ENCODE measurements around the gene RNPS1.
"Not testable (repeated sequence)": the region's sequence is repeated elsewhere in the genome, so short reads cannot be mapped to it uniquely, and the experiment has no call there.

The RNPS1 gene

GRCh38 chr16:2242598-2242997 is 25.3 kb downstream of the RNPS1 start:
- Histone ChIP-seq H3K9me3 (ENCODE audit: control insufficient read depth, low read length) (no peaks in the 10 kb centered on the region), H3K9ac (no peak overlapping the region), H3K27ac (no peak overlapping the region), H3K79me2 (no peaks in the 10 kb centered on the region), H2AFZ (no peak overlapping the region), H3K36me3 (ENCODE audit: control insufficient read depth, insufficient read depth, low read length) (no peaks in the 10 kb centered on the region), H3K4me2 (ENCODE audit: low read length) (no peak overlapping the region), H3K4me3 (ENCODE audit: low read depth, low read length) (no peak overlapping the region), H3K27me3 (ENCODE audit: control insufficient read depth, insufficient read depth, low read length) (no peaks in the 10 kb centered on the region), H3K4me1 (no peaks in the 10 kb centered on the region)
- TF ChIP-seq CTCF (IDR thresholded peaks at IDR 0.05) = no peak

- H3K4me1 ChIP-seq; H3K36me3 ChIP-seq (ENCODE audit: control insufficient read depth, insufficient read depth, low read length); H3K27ac ChIP-seq; H3K79me2 ChIP-seq; H3K4me2 ChIP-seq (ENCODE audit: low read length); H2AFZ ChIP-seq; H3K4me3 ChIP-seq (ENCODE audit: low read depth, low read length); H3K9me3 ChIP-seq (ENCODE audit: control insufficient read depth, low read length); H3K27me3 ChIP-seq (ENCODE audit: control insufficient read depth, insufficient read depth, low read length); H3K9ac ChIP-seq: not testable (repeated sequence)
These were observed 27.6 kb downstream of the RNPS1 start for GRCh38 chr16:2240331-2240730.

- H2AFZ ChIP-seq = no peak overlapping the region
These were observed 28.9 kb downstream of the RNPS1 start for GRCh38 chr16:2238838-2239675.

GRCh38 chr16:2238150-2238837 is 29.6 kb downstream of the RNPS1 start:
- H3K27ac ChIP-seq = no peak overlapping the region
- H3K27me3 ChIP-seq (ENCODE audit: control insufficient read depth, insufficient read depth, low read length) = no peaks in the 10 kb centered on the region
- H2AFZ ChIP-seq = no peak overlapping the region
- H3K36me3 ChIP-seq (ENCODE audit: control insufficient read depth, insufficient read depth, low read length) = no peaks in the 10 kb centered on the region
- H3K79me2 ChIP-seq = no peaks in the 10 kb centered on the region
- no peaks in the 10 kb centered on the region for H3K9me3 ChIP-seq (ENCODE audit: control insufficient read depth, low read length)
- no peak for TF ChIP-seq CTCF (IDR thresholded peaks at IDR 0.05)
- no peaks in the 10 kb centered on the region for H3K4me1 ChIP-seq
- H3K4me3 ChIP-seq (ENCODE audit: low read depth, low read length) = no peak overlapping the region
- no peak overlapping the region for H3K4me2 ChIP-seq (ENCODE audit: low read length)
- no peak overlapping the region for H3K9ac ChIP-seq

More at GRCh38 chr16:2238838-2239675, 28.9 kb downstream of the RNPS1 start:
- H3K27me3 ChIP-seq (ENCODE audit: control insufficient read depth, insufficient read depth, low read length) = no peaks in the 10 kb centered on the region
- H3K79me2 ChIP-seq = no peaks in the 10 kb centered on the region
- H3K4me3 ChIP-seq (ENCODE audit: low read depth, low read length) = no peak overlapping the region
- no peaks in the 10 kb centered on the region for H3K4me1 ChIP-seq
- no peak overlapping the region for H3K9ac ChIP-seq
- H3K27ac ChIP-seq = no peak overlapping the region
- H3K9me3 ChIP-seq (ENCODE audit: control insufficient read depth, low read length) = no peaks in the 10 kb centered on the region
- H3K4me2 ChIP-seq (ENCODE audit: low read length) = no peak overlapping the region
- H3K36me3 ChIP-seq (ENCODE audit: control insufficient read depth, insufficient read depth, low read length) = no peaks in the 10 kb centered on the region
- TF ChIP-seq CTCF (IDR thresholded peaks at IDR 0.05) = no peak

GRCh38 chr16:2237493-2238149 is 30.3 kb downstream of the RNPS1 start:
- Histone ChIP-seq H3K4me3 (ENCODE audit: low read depth, low read length) (no peak overlapping the region), H3K79me2 (no peaks in the 10 kb centered on the region)
- TF ChIP-seq CTCF (IDR thresholded peaks at IDR 0.05) = no peak

More at GRCh38 chr16:2237493-2238149, 30.3 kb downstream of the RNPS1 start:
- Histone ChIP-seq H2AFZ (no peak overlapping the region), H3K27ac (no peak overlapping the region), H3K9me3 (ENCODE audit: control insufficient read depth, low read length) (no peaks in the 10 kb centered on the region), H3K27me3 (ENCODE audit: control insufficient read depth, insufficient read depth, low read length) (no peaks in the 10 kb centered on the region), H3K4me1 (no peaks in the 10 kb centered on the region), H3K4me2 (ENCODE audit: low read length) (no peak overlapping the region), H3K9ac (no peak overlapping the region), H3K36me3 (ENCODE audit: control insufficient read depth, insufficient read depth, low read length) (no peaks in the 10 kb centered on the region)
